WERI-Rb-1 (cell line): Measurements from ENCODE around the gene PRR36.
A peak's percentile ranks its signal among the peaks of the same experiment; 100 is the strongest.

Experiments used
- DNase-seq: peaks from one replicate; pipeline ENCODE4 v3.0.0-alpha.2; 2020
- H3K27ac ChIP-seq: fragments of 250-450 bp; sonication (Bioruptor Pico); 2 replicates; pipeline ENCODE4 v1.5.1; 2020; ENCODE audit warnings: mild to moderate bottlenecking, moderate library complexity
- H3K27me3 ChIP-seq: fragments of 250-450 bp; sonication (Bioruptor Pico); 2 replicates; pipeline ENCODE4 v1.5.1; 2021; ENCODE audit warnings: mild to moderate bottlenecking, low read depth, moderate library complexity; ENCODE audit not compliant: insufficient read depth, severe bottlenecking
- H3K36me3 ChIP-seq: fragments of 250-450 bp; sonication (Bioruptor Pico); 2 replicates; pipeline ENCODE4 v1.5.1; 2020; ENCODE audit warnings: mild to moderate bottlenecking, moderate library complexity
- H3K4me3 ChIP-seq: 2 replicates; pipeline ENCODE4 v1.5.1; 2011; ENCODE audit warnings: low read depth, mild to moderate bottlenecking, control low read depth, low read length
- H3K9me3 ChIP-seq: fragments of 250-450 bp; sonication (Bioruptor Pico); 2 replicates; pipeline ENCODE4 v1.5.1; 2021; ENCODE audit warnings: mild to moderate bottlenecking, moderate library complexity; ENCODE audit not compliant: severe bottlenecking
- TF ChIP-seq, protein P1 (sequence below): IDR thresholded peaks from 2 replicates; pipeline ENCODE4 v1.5.1; 2011; ENCODE audit warnings: low read depth, mild to moderate bottlenecking, control low read depth, inconsistent platforms, low read length

The PRR36 gene

DNA sequence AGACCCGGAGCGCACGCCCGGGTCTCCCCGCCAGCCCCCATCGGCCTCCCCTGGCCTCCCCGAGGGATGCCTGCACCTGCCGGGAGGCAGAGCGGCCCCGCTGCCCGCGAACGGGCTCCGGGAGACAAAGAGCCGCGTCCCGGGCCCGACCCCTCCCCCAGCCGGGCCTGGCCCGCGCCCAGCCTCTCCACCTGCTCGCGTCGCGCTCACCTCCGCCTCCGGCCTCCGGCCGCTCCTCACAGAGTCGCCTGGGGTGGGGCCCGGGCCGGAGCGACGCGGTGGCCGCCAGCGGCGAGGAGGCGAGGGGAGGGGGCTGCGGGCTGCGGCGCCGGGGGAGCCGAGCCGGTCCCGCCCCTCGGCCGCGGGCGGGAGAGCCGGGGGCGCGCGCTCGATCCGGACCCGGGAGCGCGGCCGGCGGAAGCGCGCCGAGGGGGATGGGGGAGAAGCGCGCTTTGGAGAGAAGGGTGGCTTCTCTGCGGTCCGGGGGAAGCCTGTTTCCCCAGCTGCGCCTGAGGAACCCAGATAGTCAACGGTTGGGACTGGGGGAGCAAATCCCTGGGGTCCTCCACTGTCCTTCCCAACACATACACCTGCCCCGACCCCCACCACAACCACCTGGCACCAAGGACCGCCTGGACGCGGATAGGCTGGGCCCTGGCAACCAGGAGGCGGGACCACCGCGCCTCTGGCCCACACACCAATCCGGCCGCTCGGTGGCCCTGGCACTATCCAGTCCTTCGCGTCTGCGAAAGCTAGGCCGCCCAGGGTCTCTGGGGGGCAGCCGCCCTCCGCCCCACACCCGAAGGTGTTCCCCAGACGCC is at the start of gene PRR36:
TSS of gene PRR36 (minus strand) at position 315 of the 821 bp plus-strand sequence. CDS start 701 bp downstream, outside the sequence.
- peak; percentile 90 for DNase-seq
- H3K36me3 ChIP-seq = peaks cover 30% of the 10 kb centered on the region
- TF ChIP-seq, protein P1, sequence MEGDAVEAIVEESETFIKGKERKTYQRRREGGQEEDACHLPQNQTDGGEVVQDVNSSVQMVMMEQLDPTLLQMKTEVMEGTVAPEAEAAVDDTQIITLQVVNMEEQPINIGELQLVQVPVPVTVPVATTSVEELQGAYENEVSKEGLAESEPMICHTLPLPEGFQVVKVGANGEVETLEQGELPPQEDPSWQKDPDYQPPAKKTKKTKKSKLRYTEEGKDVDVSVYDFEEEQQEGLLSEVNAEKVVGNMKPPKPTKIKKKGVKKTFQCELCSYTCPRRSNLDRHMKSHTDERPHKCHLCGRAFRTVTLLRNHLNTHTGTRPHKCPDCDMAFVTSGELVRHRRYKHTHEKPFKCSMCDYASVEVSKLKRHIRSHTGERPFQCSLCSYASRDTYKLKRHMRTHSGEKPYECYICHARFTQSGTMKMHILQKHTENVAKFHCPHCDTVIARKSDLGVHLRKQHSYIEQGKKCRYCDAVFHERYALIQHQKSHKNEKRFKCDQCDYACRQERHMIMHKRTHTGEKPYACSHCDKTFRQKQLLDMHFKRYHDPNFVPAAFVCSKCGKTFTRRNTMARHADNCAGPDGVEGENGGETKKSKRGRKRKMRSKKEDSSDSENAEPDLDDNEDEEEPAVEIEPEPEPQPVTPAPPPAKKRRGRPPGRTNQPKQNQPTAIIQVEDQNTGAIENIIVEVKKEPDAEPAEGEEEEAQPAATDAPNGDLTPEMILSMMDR = peak; percentile 20; the same call in 1 of the 2 replicates
- no peaks in the 10 kb centered on the region for H3K9me3 ChIP-seq
- H3K4me3 ChIP-seq = peak within 1 kb of the TSS; percentile 82
- H3K27me3 ChIP-seq = no peaks in the 10 kb centered on the region
- peak within 1 kb of the TSS; percentile 90 for H3K27ac ChIP-seq

DNA sequence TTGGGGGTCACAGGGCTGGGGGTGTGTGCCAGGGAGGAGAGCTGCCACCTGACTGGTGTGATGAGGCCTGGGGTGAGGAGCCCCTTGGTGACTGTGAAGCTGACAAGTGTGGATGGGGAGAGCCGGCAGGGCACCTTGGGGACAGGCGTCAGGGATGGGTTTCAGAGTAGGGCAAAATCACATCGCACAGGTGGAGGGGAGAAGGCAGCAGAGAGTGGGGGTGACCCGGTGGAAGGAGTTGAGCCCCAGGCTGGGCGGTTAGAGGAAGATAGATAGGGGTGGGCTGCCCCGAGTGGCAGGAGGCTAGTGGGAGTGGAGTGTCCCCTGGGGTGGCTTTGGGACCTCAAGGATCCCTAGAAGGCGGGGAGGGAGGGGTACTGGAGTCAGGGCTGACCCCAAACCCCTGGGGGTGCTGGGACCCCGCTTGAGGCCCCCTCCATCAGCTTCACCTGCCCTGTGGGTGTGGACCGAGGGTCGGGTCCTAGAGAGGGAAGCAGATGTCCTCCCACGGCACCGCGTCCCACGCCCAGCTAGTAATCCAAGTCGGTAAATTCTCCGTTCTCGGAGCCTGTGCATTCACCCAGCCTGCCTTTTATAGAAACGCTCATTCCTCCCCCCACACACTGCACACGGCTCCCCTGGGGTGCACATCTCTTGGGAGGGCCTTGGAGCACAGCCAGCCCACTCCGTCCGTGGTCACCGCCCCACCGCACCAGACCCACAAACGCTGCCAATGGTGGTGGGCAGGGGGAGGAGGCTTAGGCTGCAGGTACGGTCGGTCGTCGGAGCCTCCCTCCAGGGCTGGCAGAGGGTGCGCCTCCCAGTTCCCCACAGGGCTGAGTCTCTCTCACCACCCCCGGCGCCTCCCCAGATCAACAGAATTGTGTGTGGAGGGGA is 49.4 kb upstream of the PRR36 start:
- H3K36me3 ChIP-seq = peaks cover 34% of the 10 kb centered on the region
- H3K4me3 ChIP-seq = no peak overlapping the region
- H3K27ac ChIP-seq = no peak overlapping the region
- TF ChIP-seq, protein P1 = no peak
- H3K27me3 ChIP-seq = no peaks in the 10 kb centered on the region
- no peak for DNase-seq
- H3K9me3 ChIP-seq = no peaks in the 10 kb centered on the region

DNA sequence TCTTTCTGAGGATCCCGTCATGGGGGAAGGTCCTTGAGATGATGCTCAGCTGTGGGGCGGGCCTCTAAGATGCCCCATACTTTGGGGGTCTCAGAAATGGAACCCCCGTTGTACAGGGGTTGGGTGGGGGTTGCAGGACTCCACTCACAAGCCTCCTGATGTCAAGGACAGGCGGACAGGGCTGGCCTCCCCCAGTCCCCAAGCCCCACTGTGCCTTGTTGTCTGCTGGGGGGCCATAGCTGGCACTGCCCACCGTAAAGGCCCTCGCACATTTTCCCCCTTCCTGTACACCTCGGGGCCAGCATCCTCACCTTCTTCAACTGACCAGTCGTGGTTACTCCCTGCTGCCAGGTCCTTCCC is 48.6 kb upstream of the PRR36 start:
- no peak for DNase-seq
- Histone ChIP-seq H3K36me3 (peaks cover 34% of the 10 kb centered on the region), H3K4me3 (no peak overlapping the region), H3K27me3 (no peaks in the 10 kb centered on the region), H3K9me3 (no peaks in the 10 kb centered on the region), H3K27ac (no peak overlapping the region)
- TF ChIP-seq, protein P1 = no peak

DNA sequence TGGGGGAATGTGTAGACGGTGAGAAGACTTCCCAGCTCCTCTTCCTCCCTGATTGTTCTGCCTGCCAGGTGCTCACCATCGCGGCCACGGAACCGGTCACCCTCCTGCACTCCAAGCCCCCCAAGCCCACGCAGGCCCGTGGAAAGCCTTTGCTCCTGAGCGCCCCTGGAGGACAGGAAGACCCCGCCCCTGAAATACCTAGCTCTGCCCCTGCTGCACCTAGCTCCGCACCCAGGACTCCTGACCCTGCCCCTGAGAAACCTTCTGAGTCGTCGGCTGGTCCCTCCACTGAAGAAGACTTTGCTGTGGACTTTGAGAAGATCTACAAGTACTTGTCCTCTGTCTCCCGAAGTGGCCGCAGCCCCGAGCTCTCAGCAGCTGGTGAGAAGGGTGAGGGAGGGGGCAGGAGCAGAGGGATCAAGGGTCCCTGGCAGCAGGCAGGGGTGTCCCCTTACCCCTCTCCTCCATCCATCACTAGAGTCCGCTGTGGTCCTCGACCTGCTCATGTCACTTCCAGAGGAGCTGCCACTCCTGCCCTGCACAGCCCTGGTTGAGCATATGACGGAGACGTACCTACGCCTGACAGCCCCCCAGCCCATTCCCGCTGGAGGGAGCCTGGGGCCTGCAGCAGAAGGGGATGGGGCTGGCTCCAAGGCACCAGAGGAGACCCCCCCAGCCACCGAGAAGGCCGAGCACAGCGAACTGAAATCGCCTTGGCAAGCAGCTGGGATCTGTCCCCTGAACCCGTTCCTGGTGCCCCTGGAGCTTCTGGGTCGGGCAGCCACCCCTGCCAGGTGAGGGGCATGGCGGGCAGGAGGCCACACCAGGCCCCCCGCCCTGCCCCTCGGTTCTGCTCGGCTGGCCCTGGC is 48.0 kb upstream of the PRR36 start:
- DNase-seq = no peak
- Histone ChIP-seq H3K9me3 (no peaks in the 10 kb centered on the region), H3K27ac (no peak overlapping the region), H3K36me3 (peaks cover 34% of the 10 kb centered on the region), H3K27me3 (no peaks in the 10 kb centered on the region), H3K4me3 (no peak overlapping the region)
- TF ChIP-seq, protein P1 = no peak

DNA sequence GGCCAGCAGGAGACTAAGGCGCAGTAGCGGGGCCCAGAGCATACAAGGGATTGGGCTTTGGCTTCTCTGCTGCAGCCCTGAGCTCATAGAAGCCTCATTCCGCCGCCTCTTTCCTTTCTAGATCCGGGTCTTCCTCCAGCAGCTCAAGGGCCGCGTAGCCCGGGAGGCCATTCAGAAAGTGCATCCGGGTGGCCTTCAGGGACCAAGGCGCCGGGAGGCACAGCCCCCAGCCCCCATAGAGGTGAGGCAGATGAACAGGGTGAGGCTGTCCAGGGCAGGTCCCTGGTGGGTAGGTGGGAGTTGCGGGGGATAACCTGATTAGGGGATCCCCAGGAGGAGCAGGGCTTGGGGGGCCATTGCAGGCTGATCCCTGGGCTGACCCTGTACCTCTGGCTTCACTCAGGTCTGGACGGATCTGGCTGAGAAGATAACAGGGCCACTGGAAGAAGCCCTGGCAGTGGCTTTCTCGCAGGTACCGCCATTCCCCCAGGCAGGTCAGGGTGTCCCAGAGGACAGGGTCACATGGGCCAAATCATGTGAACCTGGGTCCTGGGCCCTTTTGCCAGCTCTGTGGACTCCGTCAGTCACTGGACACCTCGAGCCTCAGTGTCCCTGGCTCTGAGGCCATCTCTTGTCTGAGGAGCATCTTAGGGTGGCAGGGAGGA is 47.2 kb upstream of the PRR36 start:
- peaks cover 4% of the 10 kb centered on the region for H3K9me3 ChIP-seq
- no peak for DNase-seq
- TF ChIP-seq, protein P1 = no peak
- H3K27me3 ChIP-seq = no peaks in the 10 kb centered on the region
- H3K4me3 ChIP-seq = peak overlapping the region; percentile 50
- peaks cover 28% of the 10 kb centered on the region for H3K36me3 ChIP-seq
- H3K27ac ChIP-seq = peak overlapping the region; percentile 69
